ENCODE results near the gene FBXW8.

The FBXW8 gene

GRCh38 chr12:116926283-116927243, 15.8 kb downstream of the FBXW8 start:
- DNase-seq (ENCODE audit: low read depth) = no peak

GRCh38 chr12:116927244-116927940, 16.6 kb downstream of the FBXW8 start:
- no peak for DNase-seq (ENCODE audit: low read depth)

GRCh38 chr12:116928504-116928903, 17.8 kb downstream of the FBXW8 start:
- no peak for DNase-seq (ENCODE audit: low read depth)

- no peak for DNase-seq (ENCODE audit: low read depth)
Observed at GRCh38 chr12:116929885-116930284, 19.1 kb downstream of the FBXW8 start.

GRCh38 chr12:116931665-116932064, 20.9 kb downstream of the FBXW8 start:
- no peak for DNase-seq (ENCODE audit: low read depth)

GRCh38 chr12:116933091-116933490, 22.3 kb downstream of the FBXW8 start:
- DNase-seq (ENCODE audit: low read depth) = no peak

- DNase-seq (ENCODE audit: low read depth) = no peak
Observed at GRCh38 chr12:116933512-116934246, 22.9 kb downstream of the FBXW8 start.

GRCh38 chr12:116934908-116935705, 24.4 kb downstream of the FBXW8 start:
- no peak for DNase-seq (ENCODE audit: low read depth)

GRCh38 chr12:116937640-116938039, 26.9 kb downstream of the FBXW8 start:
- DNase-seq (ENCODE audit: low read depth) = no peak

- peak; percentile 25 for DNase-seq (ENCODE audit: low read depth)
Observed at GRCh38 chr12:116939734-116940133, 29.0 kb downstream of the FBXW8 start.

- DNase-seq (ENCODE audit: low read depth) = no peak
Observed at GRCh38 chr12:116941188-116941587, 30.4 kb downstream of the FBXW8 start.

- no peak for DNase-seq (ENCODE audit: low read depth)
Observed at GRCh38 chr12:116943419-116944372, 32.9 kb downstream of the FBXW8 start.

GRCh38 chr12:116945886-116946550, 35.3 kb downstream of the FBXW8 start:
- DNase-seq (ENCODE audit: low read depth) = no peak

- DNase-seq (ENCODE audit: low read depth) = no peak
Observed at GRCh38 chr12:116948298-116948697, 37.5 kb downstream of the FBXW8 start.

- no peak for DNase-seq (ENCODE audit: low read depth)
Observed at GRCh38 chr12:116950628-116951325, 40.0 kb downstream of the FBXW8 start.

- DNase-seq (ENCODE audit: low read depth) = no peak
Observed at GRCh38 chr12:116954710-116955381, 44.1 kb downstream of the FBXW8 start.

GRCh38 chr12:116955382-116956021, 44.8 kb downstream of the FBXW8 start:
- no peak for DNase-seq (ENCODE audit: low read depth)

All from EH (cell line).